ENCODE results near the gene ZDHHC9. TPM values are rescaled to one million over a fixed set of nuclear protein-coding genes. Genes with fewer than 3 reads are reported as not detected.

Gene ZDHHC9
- polyA plus RNA-seq, 3 donors = 42.1 to 45.8 (median 44.3) TPM

GRCh38 chrX:129769467-129770154 lies 74.1 kb downstream of the ZDHHC9 start:
- DNase-seq (ENCODE audit: low read depth in 3 of 3, low spot score in 2 of 3) = no peak

- no peak for DNase-seq (ENCODE audit: low read depth in 3 of 3, low spot score in 2 of 3)
Measured at GRCh38 chrX:129768586-129769466, 74.9 kb downstream of the ZDHHC9 start.

DNA sequence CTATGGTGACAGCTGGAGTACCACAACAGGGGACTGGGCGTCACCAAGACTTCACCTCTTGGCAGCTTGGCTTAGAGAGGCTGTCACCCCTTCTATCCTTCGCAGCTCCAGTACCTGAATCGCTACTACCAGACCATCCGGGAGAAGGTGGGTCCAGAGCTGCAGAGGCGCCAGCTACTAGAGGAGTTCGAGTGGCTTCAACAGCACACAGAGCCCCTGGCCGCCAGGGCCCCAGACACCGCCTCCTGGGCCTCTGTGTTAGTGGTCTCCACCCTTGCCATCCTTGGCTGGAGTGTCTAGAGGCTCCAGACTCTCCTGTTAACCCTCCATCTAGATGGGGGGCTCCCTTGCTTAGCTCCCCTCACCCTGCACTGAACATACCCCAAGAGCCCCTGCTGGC lies 75.5 kb downstream of the ZDHHC9 start:
- no peak for DNase-seq (ENCODE audit: low read depth in 3 of 3, low spot score in 2 of 3)

- no peak for DNase-seq (ENCODE audit: low read depth in 3 of 3, low spot score in 2 of 3)
Measured at GRCh38 chrX:129763666-129764065, 80.0 kb downstream of the ZDHHC9 start.

DNA sequence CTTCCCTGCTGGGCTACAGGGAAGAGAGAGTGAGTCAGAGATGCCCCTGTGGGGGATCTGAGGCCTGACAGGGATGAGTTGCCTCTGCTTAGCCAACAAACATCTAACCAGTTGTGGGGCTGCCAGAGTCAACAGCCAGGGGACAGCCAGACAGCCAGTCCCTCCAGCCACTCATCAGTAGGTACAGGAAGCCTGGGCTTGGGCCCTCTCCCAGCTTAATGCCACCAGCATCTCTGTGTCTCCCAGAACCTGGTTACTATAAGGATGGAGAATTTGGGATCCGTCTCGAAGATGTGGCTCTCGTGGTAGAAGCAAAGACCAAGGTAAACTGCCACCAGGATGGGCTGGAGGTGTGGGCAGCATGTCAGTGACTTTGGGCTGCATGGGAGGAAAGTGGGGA lies 81.2 kb downstream of the ZDHHC9 start:
- no peak for DNase-seq (ENCODE audit: low read depth in 3 of 3, low spot score in 2 of 3)

DNA sequence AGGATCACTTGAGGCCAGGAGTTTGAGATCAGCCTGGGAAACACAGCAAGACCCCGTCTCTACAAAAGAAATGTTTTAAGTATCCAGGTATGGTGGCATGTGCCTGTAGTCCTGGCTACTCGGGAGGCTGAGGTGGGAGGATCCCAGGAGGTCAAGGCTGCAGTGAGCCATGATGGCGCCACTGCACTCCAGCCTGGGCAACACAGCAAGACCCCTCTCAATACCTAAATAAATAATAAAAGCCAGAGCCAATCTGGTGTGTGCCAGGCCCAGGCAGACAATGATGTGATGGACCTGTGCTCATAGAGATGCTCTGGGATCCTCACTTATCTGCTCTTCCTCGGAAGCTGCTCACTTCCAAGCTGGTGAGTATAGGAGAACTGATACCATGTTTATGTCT lies 82.1 kb downstream of the ZDHHC9 start:
- no peak for DNase-seq (ENCODE audit: low read depth in 3 of 3, low spot score in 2 of 3)

DNA sequence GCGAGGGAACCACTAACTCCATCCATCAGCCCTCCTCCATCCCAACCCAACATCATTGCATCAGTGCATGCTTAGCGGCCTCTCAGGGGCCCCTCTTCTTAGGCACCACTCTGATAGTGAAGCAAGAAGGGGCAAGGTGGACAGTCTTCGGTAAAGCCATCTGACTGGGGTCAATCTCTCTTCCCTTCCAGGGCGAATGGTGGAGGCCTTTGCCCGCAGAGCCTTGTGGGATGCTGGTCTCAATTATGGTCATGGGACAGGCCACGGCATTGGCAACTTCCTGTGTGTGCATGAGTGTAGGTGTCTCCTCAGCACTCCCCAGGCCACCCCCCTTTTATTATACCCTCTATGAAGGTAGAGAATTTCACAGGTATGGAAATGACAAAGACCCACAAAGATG lies 82.7 kb downstream of the ZDHHC9 start:
- DNase-seq (ENCODE audit: low read depth in 3 of 3, low spot score in 2 of 3) = no peak

GRCh38 chrX:129760155-129760554 lies 83.5 kb downstream of the ZDHHC9 start:
- DNase-seq (ENCODE audit: low read depth in 3 of 3, low spot score in 2 of 3) = no peak

GRCh38 chrX:129759576-129760061 lies 84.1 kb downstream of the ZDHHC9 start:
- DNase-seq (ENCODE audit: low read depth in 3 of 3, low spot score in 2 of 3) = no peak

GRCh38 chrX:129755779-129756650 lies 87.7 kb downstream of the ZDHHC9 start:
- DNase-seq (ENCODE audit: low read depth in 3 of 3, low spot score in 2 of 3) = no peak

- DNase-seq (ENCODE audit: low read depth in 3 of 3, low spot score in 2 of 3) = no peak
Measured at GRCh38 chrX:129754056-129755024, 89.3 kb downstream of the ZDHHC9 start.

Other genes with a start within 250 kb of the ZDHHC9 start
- 1 to 10 TPM; 5.5 to 7.8 (median 7.4) TPM for gene APLN, start 188.9 kb downstream of the ZDHHC9 start, polyA plus RNA-seq (ENCODE audit: insufficient read length in 3 of 3)
- 100 to 1,000 TPM in 1 of 3 donors, 10 to 100 TPM in 2; 53.7 to 101 (median 56.2) TPM for gene XPNPEP2, start 104.9 kb downstream of the ZDHHC9 start, polyA plus RNA-seq (ENCODE audit: insufficient read length in 3 of 3)
- gene SASH3, start 63.9 kb downstream of the ZDHHC9 start, polyA plus RNA-seq (ENCODE audit: insufficient read length in 3 of 3) = 1 to 10 TPM; 1.7 to 2.0 (median 2.0) TPM
- 10 to 100 TPM; 26.2 to 30.8 (median 29.3) TPM for gene UTP14A, start 62.3 kb upstream of the ZDHHC9 start, polyA plus RNA-seq (ENCODE audit: insufficient read length in 3 of 3)
- gene BCORL1, start 138.7 kb upstream of the ZDHHC9 start, polyA plus RNA-seq (ENCODE audit: insufficient read length in 3 of 3) = 10 to 100 TPM; 12.9 to 17.5 (median 14.7) TPM

All from right renal cortex interstitium (tissue), 3 donors.